ENCODE measurements around the gene NUDT16L1. TPM values are rescaled to one million over a fixed set of nuclear protein-coding genes. Genes with fewer than 3 reads are reported as not detected.

Gene NUDT16L1
- total RNA-seq, 6 experiments from 2014 or later = 17.8 to 36.3 (median 23.0) TPM

- 60% methylated on average over 3 of the region's 17 CpGs for WGBS (ENCODE audit: insufficient coverage, low coverage, low lambda C conversion rate, missing lambda C conversion rate)
- intact Hi-C loops (cut with DNase I) = no loop called here
- no peak overlapping the region for H3K4me3 ChIP-seq
- H3K27me3 ChIP-seq = no peaks in the 10 kb centered on the region
- DNase-seq (peak in 1 of 3 donors; percentile 48), ATAC-seq (peak; percentile 3 to 65 (median 22))
- peaks cover 0 to 27% (median 7%) of the 10 kb centered on the region in 4 donors for H3K36me3 ChIP-seq
- no peaks in the 10 kb centered on the region for H3K9me3 ChIP-seq
- no peak for TF ChIP-seq POLR2A (IDR thresholded peaks at IDR 0.05)
- no peak for TF ChIP-seq CTCF (IDR thresholded peaks at IDR 0.05)
- H3K27ac ChIP-seq = peak overlapping the region in 2 of 3 donors; percentile 53 to 56
- H3K4me1 ChIP-seq = peaks cover 0 to 18% (median 5%) of the 10 kb centered on the region in 4 donors
These were observed 8.6 kb downstream of the NUDT16L1 start for GRCh38 chr16:4701791-4702465.

- H3K36me3 ChIP-seq = peaks cover 0 to 30% (median 7%) of the 10 kb centered on the region in 4 donors
- no peaks in the 10 kb centered on the region for H3K27me3 ChIP-seq
- intact Hi-C loops (cut with DNase I) = no loop called here
- peaks cover 0 to 18% (median 5%) of the 10 kb centered on the region in 4 donors for H3K4me1 ChIP-seq
- DNase-seq (peak in 2 of 3 donors; percentile 65 to 73), ATAC-seq (peak; percentile 65 to 78 (median 76))
- no peak overlapping the region for H3K4me3 ChIP-seq
- WGBS (ENCODE audit: insufficient coverage, low coverage, low lambda C conversion rate, missing lambda C conversion rate) = 27% methylated on average over 7 of the region's 7 CpGs
- peak overlapping the region; percentile 38 to 56 (median 53) for H3K27ac ChIP-seq
- TF ChIP-seq POLR2A (IDR thresholded peaks at IDR 0.05) = no peak
- TF ChIP-seq CTCF (IDR thresholded peaks at IDR 0.05) = no peak
- no peaks in the 10 kb centered on the region for H3K9me3 ChIP-seq
These were observed 9.1 kb downstream of the NUDT16L1 start for GRCh38 chr16:4702466-4702808.

- intact Hi-C loops (cut with DNase I) = no loop called here
- no peak overlapping the region for H3K4me3 ChIP-seq
- H3K27me3 ChIP-seq = no peaks in the 10 kb centered on the region
- peaks cover 0 to 30% (median 7%) of the 10 kb centered on the region in 4 donors for H3K36me3 ChIP-seq
- H3K9me3 ChIP-seq = no peaks in the 10 kb centered on the region
- ATAC-seq (no peak), DNase-seq (no peak)
- no CpG with 5 or more reads among the region's 7 CpGs for whole genome bisulfite sequencing (ENCODE audit: insufficient coverage, low coverage, low lambda C conversion rate, missing lambda C conversion rate)
- no peak overlapping the region for H3K27ac ChIP-seq
- TF ChIP-seq CTCF (IDR thresholded peaks at IDR 0.05) (no peak), POLR2A (IDR thresholded peaks at IDR 0.05) (no peak)
- H3K4me1 ChIP-seq = peaks cover 0 to 18% (median 5%) of the 10 kb centered on the region in 4 donors
These were observed 10.5 kb downstream of the NUDT16L1 start for GRCh38 chr16:4703906-4704305.

GRCh38 chr16:4704491-4704890 lies 11.1 kb downstream of the NUDT16L1 start:
- Histone ChIP-seq H3K9me3 (no peaks in the 10 kb centered on the region), H3K4me1 (peaks cover 0 to 18% (median 5%) of the 10 kb centered on the region in 4 donors), H3K27me3 (no peaks in the 10 kb centered on the region), H3K4me3 (no peak overlapping the region), H3K36me3 (peaks cover 0 to 26% (median 7%) of the 10 kb centered on the region in 4 donors), H3K27ac (no peak overlapping the region)
- no peak for DNase-seq
- no peak for ATAC-seq
- intact Hi-C loops (cut with DNase I) = no loop called here
- 87% methylated on average over 6 of the region's 8 CpGs for WGBS (ENCODE audit: insufficient coverage, low coverage, low lambda C conversion rate, missing lambda C conversion rate)
- TF ChIP-seq POLR2A (IDR thresholded peaks at IDR 0.05) (no peak), CTCF (IDR thresholded peaks at IDR 0.05) (no peak)
